H9 (cell line): Measurements from ENCODE around the gene LORICRIN. TPM values are rescaled to one million over a fixed set of nuclear protein-coding genes. Genes with fewer than 3 reads are reported as not detected.

Source experiments
- DNase-seq: peaks from one replicate; pipeline ENCODE4 v3.0.0-alpha.2; 2017
- H2AFZ ChIP-seq: one replicate; pipeline ENCODE4 v1.6.1; 2013; ENCODE audit warnings: mild to moderate bottlenecking, low read length, control low read depth, moderate library complexity
- H2AK5ac ChIP-seq: 2 replicates; pipeline ENCODE4 v1.6.1; 2013; ENCODE audit warnings: low read length, control low read depth, mixed read lengths; ENCODE audit not compliant: insufficient read length
- H2BK120ac ChIP-seq: one replicate; pipeline ENCODE4 v1.6.1; 2013; ENCODE audit warnings: low read depth, mild to moderate bottlenecking, low read length, control low read depth, inconsistent platforms; ENCODE audit not compliant: poor library complexity, severe bottlenecking
- H2BK12ac ChIP-seq: 2 replicates; pipeline ENCODE4 v1.6.1; 2013; ENCODE audit warnings: low read length, control low read depth, mixed read lengths, low read depth; ENCODE audit not compliant: insufficient read length
- H2BK15ac ChIP-seq: 2 replicates; pipeline ENCODE4 v1.6.1; 2013; ENCODE audit warnings: low read depth, low read length, control low read depth
- H2BK20ac ChIP-seq: one replicate; pipeline ENCODE4 v1.6.1; 2013; ENCODE audit warnings: low read depth, mild to moderate bottlenecking, low read length, control low read depth, inconsistent platforms; ENCODE audit not compliant: poor library complexity, severe bottlenecking
- H2BK5ac ChIP-seq: 2 replicates; pipeline ENCODE4 v1.6.1; 2013; ENCODE audit warnings: low read length, control low read depth, mixed read lengths; ENCODE audit not compliant: insufficient read length
- H3K14ac ChIP-seq: 2 replicates; pipeline ENCODE4 v1.6.1; 2013; ENCODE audit warnings: low read length, control low read depth; ENCODE audit not compliant: insufficient read depth
- H3K18ac ChIP-seq: 2 replicates; pipeline ENCODE4 v1.6.1; 2013; ENCODE audit warnings: low read depth, mild to moderate bottlenecking, mixed read lengths, low read length, control low read depth; ENCODE audit not compliant: insufficient read length
- H3K23ac ChIP-seq: 2 replicates; pipeline ENCODE4 v1.6.1; 2013; ENCODE audit warnings: low read length, control low read depth, mixed read lengths, low read depth; ENCODE audit not compliant: insufficient read length
- H3K23me2 ChIP-seq: 2 replicates; pipeline ENCODE4 v1.6.1; 2013; ENCODE audit warnings: low read depth, mild to moderate bottlenecking, mixed read lengths, low read length, control low read depth; ENCODE audit not compliant: insufficient read length, poor library complexity, severe bottlenecking
- H3K27ac ChIP-seq: 2 replicates; pipeline ENCODE4 v1.5.1; 2013; ENCODE audit warnings: low read length, control low read depth, mixed read lengths, low read depth; ENCODE audit not compliant: insufficient read length
- H3K27me3 ChIP-seq: 2 replicates; pipeline ENCODE4 v1.6.1; 2013; ENCODE audit warnings: low read length, control low read depth, inconsistent platforms; ENCODE audit not compliant: insufficient read depth
- H3K4ac ChIP-seq: 2 replicates; pipeline ENCODE4 v1.6.1; 2013; ENCODE audit warnings: low read depth, mild to moderate bottlenecking, control low read depth, inconsistent platforms, low read length, moderate library complexity
- H3K4me1 ChIP-seq: 2 replicates; pipeline ENCODE4 v1.6.1; 2013; ENCODE audit warnings: low read length, control low read depth, inconsistent platforms; ENCODE audit not compliant: insufficient read depth
- H3K4me2 ChIP-seq: 2 replicates; pipeline ENCODE4 v1.6.1; 2013; ENCODE audit warnings: low read length, control low read depth, mixed read lengths; ENCODE audit not compliant: insufficient read length, insufficient read depth
- H3K56ac ChIP-seq: 2 replicates; pipeline ENCODE4 v1.6.1; 2013; ENCODE audit warnings: low read depth, mild to moderate bottlenecking, mixed read lengths, low read length, control low read depth; ENCODE audit not compliant: insufficient read length
- H3K79me1 ChIP-seq: 2 replicates; pipeline ENCODE4 v1.6.1; 2013; ENCODE audit warnings: low read depth, mild to moderate bottlenecking, moderate library complexity, low read length, control low read depth, inconsistent platforms; ENCODE audit not compliant: insufficient read depth, poor library complexity, severe bottlenecking
- H3K79me2 ChIP-seq: 2 replicates; pipeline ENCODE4 v1.6.1; 2013; ENCODE audit warnings: low read length, control low read depth, inconsistent platforms; ENCODE audit not compliant: insufficient read depth
- H3K9ac ChIP-seq: 2 replicates; pipeline ENCODE4 v1.6.1; 2013; ENCODE audit warnings: low read length, control low read depth, mixed read lengths; ENCODE audit not compliant: insufficient read length; ENCODE audit errors: extremely low read depth
- H3K9me3 ChIP-seq: one replicate; pipeline ENCODE4 v1.6.1; 2013; ENCODE audit warnings: low read depth, low read length, inconsistent platforms; ENCODE audit not compliant: control insufficient read depth
- H3T11ph ChIP-seq: one replicate; pipeline ENCODE4 v1.6.1; 2013; ENCODE audit warnings: mild to moderate bottlenecking, low read length, control low read depth, inconsistent platforms
- H4K20me1 ChIP-seq: one replicate; pipeline ENCODE4 v1.6.1; 2013; ENCODE audit not compliant: control insufficient read depth, insufficient read length, insufficient read depth
- H4K5ac ChIP-seq: 2 replicates; pipeline ENCODE4 v1.6.1; 2013; ENCODE audit warnings: low read depth, mild to moderate bottlenecking, mixed read lengths, low read length, control low read depth; ENCODE audit not compliant: insufficient read length
- H4K8ac ChIP-seq: replicated peaks from 2 replicates; pipeline ENCODE4 v1.6.1; 2013; ENCODE audit warnings: low read length, control low read depth, mixed read lengths, low read depth; ENCODE audit not compliant: insufficient read length
- H4K91ac ChIP-seq: 2 replicates; pipeline ENCODE4 v1.6.1; 2013; ENCODE audit warnings: low read depth, mild to moderate bottlenecking, moderate library complexity, mixed read lengths, low read length, control low read depth; ENCODE audit not compliant: insufficient read length
- H3K27ac Mint-ChIP-seq, 3 experiments: 2 replicates in 2 of 3; 3 replicates in 1 of 3; pipeline ENCODE4 v1.8.0; 2020 to 2021; ENCODE audit warnings: mixed read lengths in 3 of 3, mild to moderate bottlenecking in 1 of 3, moderate library complexity in 1 of 3
- H3K27me3 Mint-ChIP-seq: 2 replicates; pipeline ENCODE4 v1.8.0; 2021; ENCODE audit warnings: low read depth, mild to moderate bottlenecking, moderate library complexity, mixed read lengths
- H3K36me3 Mint-ChIP-seq, 3 experiments: 2 replicates in 2 of 3; 3 replicates in 1 of 3; pipeline ENCODE4 v1.8.0; 2020 to 2021; ENCODE audit warnings: low read depth in 3 of 3, mixed read lengths in 3 of 3; ENCODE audit not compliant: insufficient read depth in 1 of 3
- H3K4me1 Mint-ChIP-seq, 2 experiments: 2 replicates each; pipeline ENCODE4 v1.8.0; 2020; ENCODE audit warnings: mixed read lengths in 2 of 2
- H3K4me3 Mint-ChIP-seq, 2 experiments: 2 replicates in 1 of 2; 3 replicates in 1 of 2; pipeline ENCODE4 v1.8.0; 2020 to 2021; ENCODE audit warnings: mild to moderate bottlenecking in 2 of 2, mixed read lengths in 2 of 2, moderate library complexity in 1 of 2
- H3K9me3 Mint-ChIP-seq, 2 experiments: 2 replicates in 1 of 2; 3 replicates in 1 of 2; pipeline ENCODE4 v1.8.0; 2020; ENCODE audit warnings: mild to moderate bottlenecking in 2 of 2, mixed read lengths in 2 of 2, moderate library complexity in 1 of 2
- WGBS: extraction: QIAGEN DNeasy Blood & Tissue Kit; methylation state at CpG from one replicate; pipeline ENCODE4 v1.1.7; 2013; ENCODE audit warnings: missing lambda C conversion rate, low lambda C conversion rate, mixed read lengths; ENCODE audit not compliant: insufficient read length; ENCODE audit errors: extremely low coverage; 5-methylcytosine and 5-hydroxymethylcytosine counted together
- total RNA-seq: library from RNA; stranded (reverse); gene quantifications from 2 replicates; pipeline ENCODE4 v1.2.1, GENCODE V29; 2021
- TF ChIP-seq, protein P1 (sequence below): fragments of 200-600 bp; sonication (generic); conservative IDR thresholded peaks from 3 replicates; pipeline ENCODE4 v1.8.0; 2021; ENCODE audit warnings: antibody characterized with exemption, mild to moderate bottlenecking

Gene LORICRIN
- total RNA-seq, 1 experiment from 2014 or later, result not detected

DNA sequence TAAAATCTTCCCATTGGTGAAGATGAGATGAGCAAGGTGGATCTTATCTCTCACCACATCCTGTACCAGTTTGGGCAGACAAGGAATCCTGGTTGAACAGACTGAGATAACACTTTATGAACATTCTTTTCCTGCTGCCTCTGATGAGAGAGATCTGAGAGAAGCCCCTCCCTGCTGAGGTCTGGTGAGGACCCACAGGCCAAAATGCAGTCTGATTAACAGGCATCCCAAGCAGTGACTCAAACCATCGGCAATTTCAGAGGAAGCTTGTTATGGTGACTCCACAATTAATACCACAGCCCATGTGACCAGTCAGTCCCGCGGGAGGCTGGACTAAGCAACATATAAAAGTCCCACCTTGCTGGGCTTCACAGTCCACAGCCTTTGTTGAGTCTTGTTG is 42.3 kb upstream of the LORICRIN start, which contains the start of gene PRR9:
Gene PRR9, plus strand, starts transcription at position 373 of the 400 bp plus-strand sequence. CDS start 561 bp downstream, outside the sequence.
- Histone ChIP-seq H3T11ph (no peak within 1 kb of the TSS), H2AFZ (no peak within 1 kb of the TSS), H3K14ac (no peak within 1 kb of the TSS), H2BK20ac (no peak within 1 kb of the TSS), H3K4me1 (no peaks in the 10 kb centered on the region), H3K23ac (no peak within 1 kb of the TSS), H3K4me2 (no peak within 1 kb of the TSS), H2AK5ac (no peak within 1 kb of the TSS), H3K4ac (no peak within 1 kb of the TSS), H3K27ac (no peak within 1 kb of the TSS), H3K9me3 (no peaks in the 10 kb centered on the region), H4K8ac (no peak within 1 kb of the TSS), H3K27me3 (no peaks in the 10 kb centered on the region), H4K20me1 (no peaks in the 10 kb centered on the region), H3K79me2 (no peaks in the 10 kb centered on the region), H4K91ac (no peak within 1 kb of the TSS), H2BK5ac (no peak within 1 kb of the TSS), H3K9ac (no peak within 1 kb of the TSS), H3K23me2 (no peaks in the 10 kb centered on the region), H3K18ac (no peak within 1 kb of the TSS), H3K56ac (no peak within 1 kb of the TSS), H3K79me1 (no peaks in the 10 kb centered on the region), H2BK120ac (no peak within 1 kb of the TSS), H2BK15ac (no peak within 1 kb of the TSS), H4K5ac (no peak within 1 kb of the TSS), H2BK12ac (no peak within 1 kb of the TSS)
- no peak within 1 kb of the TSS for H3K27ac Mint-ChIP-seq
- peaks cover 15% of the 10 kb centered on the region for H3K27me3 Mint-ChIP-seq
- DNase-seq, result no peak
- H3K4me1 Mint-ChIP-seq, result 0 out of 4 replicates have a peak, but pooled peaks cover 0 to 2% of the 10 kb centered on the region in 2 experiments
- TF ChIP-seq, protein P1, sequence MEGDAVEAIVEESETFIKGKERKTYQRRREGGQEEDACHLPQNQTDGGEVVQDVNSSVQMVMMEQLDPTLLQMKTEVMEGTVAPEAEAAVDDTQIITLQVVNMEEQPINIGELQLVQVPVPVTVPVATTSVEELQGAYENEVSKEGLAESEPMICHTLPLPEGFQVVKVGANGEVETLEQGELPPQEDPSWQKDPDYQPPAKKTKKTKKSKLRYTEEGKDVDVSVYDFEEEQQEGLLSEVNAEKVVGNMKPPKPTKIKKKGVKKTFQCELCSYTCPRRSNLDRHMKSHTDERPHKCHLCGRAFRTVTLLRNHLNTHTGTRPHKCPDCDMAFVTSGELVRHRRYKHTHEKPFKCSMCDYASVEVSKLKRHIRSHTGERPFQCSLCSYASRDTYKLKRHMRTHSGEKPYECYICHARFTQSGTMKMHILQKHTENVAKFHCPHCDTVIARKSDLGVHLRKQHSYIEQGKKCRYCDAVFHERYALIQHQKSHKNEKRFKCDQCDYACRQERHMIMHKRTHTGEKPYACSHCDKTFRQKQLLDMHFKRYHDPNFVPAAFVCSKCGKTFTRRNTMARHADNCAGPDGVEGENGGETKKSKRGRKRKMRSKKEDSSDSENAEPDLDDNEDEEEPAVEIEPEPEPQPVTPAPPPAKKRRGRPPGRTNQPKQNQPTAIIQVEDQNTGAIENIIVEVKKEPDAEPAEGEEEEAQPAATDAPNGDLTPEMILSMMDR, result no peak
- H3K36me3 Mint-ChIP-seq, result no peaks in the 10 kb centered on the region
- no peak within 1 kb of the TSS for H3K4me3 Mint-ChIP-seq
- WGBS, result no CpG with 5 or more reads among the region's 3 CpGs
- no peaks in the 10 kb centered on the region; a peak in 2 of 5 replicates for H3K9me3 Mint-ChIP-seq
